H9 (cell line): Measurements from ENCODE around the gene TNNI3. TPM values are rescaled to one million over a fixed set of nuclear protein-coding genes. Genes with fewer than 3 reads are reported as not detected.
A peak's percentile ranks its signal among the peaks of the same experiment; 100 is the strongest.

ENCODE experiments used
- DNase-seq: peaks from one replicate; pipeline ENCODE4 v3.0.0-alpha.2; 2017
- H2AFZ ChIP-seq: one replicate; pipeline ENCODE4 v1.6.1; 2013; ENCODE audit warnings: mild to moderate bottlenecking, low read length, control low read depth, moderate library complexity
- H2AK5ac ChIP-seq: 2 replicates; pipeline ENCODE4 v1.6.1; 2013; ENCODE audit warnings: low read length, control low read depth, mixed read lengths; ENCODE audit not compliant: insufficient read length
- H2BK120ac ChIP-seq: one replicate; pipeline ENCODE4 v1.6.1; 2013; ENCODE audit warnings: low read depth, mild to moderate bottlenecking, low read length, control low read depth, inconsistent platforms; ENCODE audit not compliant: poor library complexity, severe bottlenecking
- H2BK12ac ChIP-seq: 2 replicates; pipeline ENCODE4 v1.6.1; 2013; ENCODE audit warnings: low read length, control low read depth, mixed read lengths, low read depth; ENCODE audit not compliant: insufficient read length
- H2BK15ac ChIP-seq: 2 replicates; pipeline ENCODE4 v1.6.1; 2013; ENCODE audit warnings: low read depth, low read length, control low read depth
- H2BK20ac ChIP-seq: one replicate; pipeline ENCODE4 v1.6.1; 2013; ENCODE audit warnings: low read depth, mild to moderate bottlenecking, low read length, control low read depth, inconsistent platforms; ENCODE audit not compliant: poor library complexity, severe bottlenecking
- H2BK5ac ChIP-seq: 2 replicates; pipeline ENCODE4 v1.6.1; 2013; ENCODE audit warnings: low read length, control low read depth, mixed read lengths; ENCODE audit not compliant: insufficient read length
- H3K14ac ChIP-seq: 2 replicates; pipeline ENCODE4 v1.6.1; 2013; ENCODE audit warnings: low read length, control low read depth; ENCODE audit not compliant: insufficient read depth
- H3K18ac ChIP-seq: 2 replicates; pipeline ENCODE4 v1.6.1; 2013; ENCODE audit warnings: low read depth, mild to moderate bottlenecking, mixed read lengths, low read length, control low read depth; ENCODE audit not compliant: insufficient read length
- H3K23ac ChIP-seq: 2 replicates; pipeline ENCODE4 v1.6.1; 2013; ENCODE audit warnings: low read length, control low read depth, mixed read lengths, low read depth; ENCODE audit not compliant: insufficient read length
- H3K23me2 ChIP-seq: 2 replicates; pipeline ENCODE4 v1.6.1; 2013; ENCODE audit warnings: low read depth, mild to moderate bottlenecking, mixed read lengths, low read length, control low read depth; ENCODE audit not compliant: insufficient read length, poor library complexity, severe bottlenecking
- H3K27ac ChIP-seq: 2 replicates; pipeline ENCODE4 v1.5.1; 2013; ENCODE audit warnings: low read length, control low read depth, mixed read lengths, low read depth; ENCODE audit not compliant: insufficient read length
- H3K27me3 ChIP-seq: 2 replicates; pipeline ENCODE4 v1.6.1; 2013; ENCODE audit warnings: low read length, control low read depth, inconsistent platforms; ENCODE audit not compliant: insufficient read depth
- H3K4ac ChIP-seq: 2 replicates; pipeline ENCODE4 v1.6.1; 2013; ENCODE audit warnings: low read depth, mild to moderate bottlenecking, control low read depth, inconsistent platforms, low read length, moderate library complexity
- H3K4me1 ChIP-seq: 2 replicates; pipeline ENCODE4 v1.6.1; 2013; ENCODE audit warnings: low read length, control low read depth, inconsistent platforms; ENCODE audit not compliant: insufficient read depth
- H3K4me2 ChIP-seq: 2 replicates; pipeline ENCODE4 v1.6.1; 2013; ENCODE audit warnings: low read length, control low read depth, mixed read lengths; ENCODE audit not compliant: insufficient read length, insufficient read depth
- H3K56ac ChIP-seq: 2 replicates; pipeline ENCODE4 v1.6.1; 2013; ENCODE audit warnings: low read depth, mild to moderate bottlenecking, mixed read lengths, low read length, control low read depth; ENCODE audit not compliant: insufficient read length
- H3K79me1 ChIP-seq: 2 replicates; pipeline ENCODE4 v1.6.1; 2013; ENCODE audit warnings: low read depth, mild to moderate bottlenecking, moderate library complexity, low read length, control low read depth, inconsistent platforms; ENCODE audit not compliant: insufficient read depth, poor library complexity, severe bottlenecking
- H3K79me2 ChIP-seq: 2 replicates; pipeline ENCODE4 v1.6.1; 2013; ENCODE audit warnings: low read length, control low read depth, inconsistent platforms; ENCODE audit not compliant: insufficient read depth
- H3K9ac ChIP-seq: 2 replicates; pipeline ENCODE4 v1.6.1; 2013; ENCODE audit warnings: low read length, control low read depth, mixed read lengths; ENCODE audit not compliant: insufficient read length; ENCODE audit errors: extremely low read depth
- H3K9me3 ChIP-seq: one replicate; pipeline ENCODE4 v1.6.1; 2013; ENCODE audit warnings: low read depth, low read length, inconsistent platforms; ENCODE audit not compliant: control insufficient read depth
- H3T11ph ChIP-seq: one replicate; pipeline ENCODE4 v1.6.1; 2013; ENCODE audit warnings: mild to moderate bottlenecking, low read length, control low read depth, inconsistent platforms
- H4K20me1 ChIP-seq: one replicate; pipeline ENCODE4 v1.6.1; 2013; ENCODE audit not compliant: control insufficient read depth, insufficient read length, insufficient read depth
- H4K5ac ChIP-seq: 2 replicates; pipeline ENCODE4 v1.6.1; 2013; ENCODE audit warnings: low read depth, mild to moderate bottlenecking, mixed read lengths, low read length, control low read depth; ENCODE audit not compliant: insufficient read length
- H4K8ac ChIP-seq: replicated peaks from 2 replicates; pipeline ENCODE4 v1.6.1; 2013; ENCODE audit warnings: low read length, control low read depth, mixed read lengths, low read depth; ENCODE audit not compliant: insufficient read length
- H4K91ac ChIP-seq: 2 replicates; pipeline ENCODE4 v1.6.1; 2013; ENCODE audit warnings: low read depth, mild to moderate bottlenecking, moderate library complexity, mixed read lengths, low read length, control low read depth; ENCODE audit not compliant: insufficient read length
- H3K27ac Mint-ChIP-seq, 3 experiments: 2 replicates in 2 of 3; 3 replicates in 1 of 3; pipeline ENCODE4 v1.8.0; 2020 to 2021; ENCODE audit warnings: mixed read lengths in 3 of 3, mild to moderate bottlenecking in 1 of 3, moderate library complexity in 1 of 3
- H3K27me3 Mint-ChIP-seq: 2 replicates; pipeline ENCODE4 v1.8.0; 2021; ENCODE audit warnings: low read depth, mild to moderate bottlenecking, moderate library complexity, mixed read lengths
- H3K36me3 Mint-ChIP-seq, 3 experiments: 2 replicates in 2 of 3; 3 replicates in 1 of 3; pipeline ENCODE4 v1.8.0; 2020 to 2021; ENCODE audit warnings: low read depth in 3 of 3, mixed read lengths in 3 of 3; ENCODE audit not compliant: insufficient read depth in 1 of 3
- H3K4me1 Mint-ChIP-seq, 2 experiments: 2 replicates each; pipeline ENCODE4 v1.8.0; 2020; ENCODE audit warnings: mixed read lengths in 2 of 2
- H3K4me3 Mint-ChIP-seq, 2 experiments: 2 replicates in 1 of 2; 3 replicates in 1 of 2; pipeline ENCODE4 v1.8.0; 2020 to 2021; ENCODE audit warnings: mild to moderate bottlenecking in 2 of 2, mixed read lengths in 2 of 2, moderate library complexity in 1 of 2
- H3K9me3 Mint-ChIP-seq, 2 experiments: 2 replicates in 1 of 2; 3 replicates in 1 of 2; pipeline ENCODE4 v1.8.0; 2020; ENCODE audit warnings: mild to moderate bottlenecking in 2 of 2, mixed read lengths in 2 of 2, moderate library complexity in 1 of 2
- WGBS: extraction: QIAGEN DNeasy Blood & Tissue Kit; methylation state at CpG from one replicate; pipeline ENCODE4 v1.1.7; 2013; ENCODE audit warnings: missing lambda C conversion rate, low lambda C conversion rate, mixed read lengths; ENCODE audit not compliant: insufficient read length; ENCODE audit errors: extremely low coverage; 5-methylcytosine and 5-hydroxymethylcytosine counted together
- long read RNA-seq: library from polyadenylated mRNA; unstranded; transcript quantifications from one replicate; pipeline ENCODE4 v2.0.0, GENCODE V29; 2020
- total RNA-seq: library from RNA; stranded (reverse); gene quantifications from 2 replicates; pipeline ENCODE4 v1.2.1, GENCODE V29; 2021
- TF ChIP-seq, protein P1 (sequence below): fragments of 200-600 bp; sonication (generic); conservative IDR thresholded peaks from 3 replicates; pipeline ENCODE4 v1.8.0; 2021; ENCODE audit warnings: antibody characterized with exemption, mild to moderate bottlenecking

TNNI3 gene
- total RNA-seq, result 36.9 and 41.0 TPM in 2 replicates
- long read RNA-seq, transcript TNNI3-207 (5 exons, 669 nt), result major isoform, 16 of 21 reads
- long read RNA-seq, partial matches to known transcripts, result 0 of 21 reads
- long read RNA-seq, other reads (novel, unspliced or antisense), result 1 of 21 reads

DNA sequence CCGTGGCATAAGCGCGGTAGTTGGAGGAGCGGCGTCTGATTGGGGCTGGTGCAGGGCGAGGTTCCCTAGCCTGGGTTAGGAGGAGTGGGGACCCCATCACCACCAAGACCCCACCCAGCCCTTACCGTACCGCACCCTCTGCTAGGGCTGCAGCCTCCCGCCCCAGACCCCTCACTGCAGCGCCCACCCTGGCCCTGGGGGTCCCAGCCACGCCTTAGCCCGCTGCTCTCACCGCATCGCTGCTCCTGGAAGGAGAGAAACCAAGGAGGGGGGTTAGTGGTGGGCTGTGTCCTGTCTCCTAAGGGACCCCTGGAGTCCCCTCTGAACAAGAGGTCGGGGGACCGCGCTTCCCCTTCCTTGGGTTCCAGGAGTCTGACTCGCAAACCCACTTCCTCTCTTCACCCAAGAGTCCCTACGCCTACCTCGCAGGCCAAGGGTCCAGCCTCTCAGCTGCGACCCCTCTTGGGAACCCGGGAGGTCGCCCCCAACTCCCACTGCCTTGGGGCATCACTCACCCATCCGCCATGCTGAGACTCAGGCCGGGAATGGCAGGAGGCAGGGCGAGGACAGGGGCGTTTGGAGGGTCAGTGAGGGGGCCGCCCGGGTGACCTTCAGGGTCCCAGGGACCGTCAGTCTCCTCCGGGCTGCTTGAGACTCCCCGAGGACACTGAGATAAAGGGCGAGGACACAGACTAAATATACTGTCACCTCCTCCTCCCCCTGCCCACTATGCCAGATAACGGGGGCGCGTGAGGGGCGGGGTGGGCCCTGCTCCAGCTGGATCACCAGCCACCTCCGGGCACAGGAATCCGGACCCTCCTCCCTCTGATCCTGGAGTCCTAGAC, at the start of gene TNNI3:
Gene TNNI3, minus strand, starts transcription at position 669 of the 845 bp plus-strand sequence. Its CDS starts 143 bp downstream, at position 526.
- no peak within 1 kb of the TSS for H3K18ac ChIP-seq
- no CpG with 5 or more reads among the region's 39 CpGs for WGBS
- DNase-seq, result no peak
- Mint-ChIP-seq H3K27ac (peak within 1 kb of the TSS; percentile 93 to 94 (median 94); a peak in 6 of 7 replicates), H3K4me3 (peak within 1 kb of the TSS; percentile 81 to 95), H3K4me1 (peaks cover 18 to 27% of the 10 kb centered on the region in 2 experiments), H3K9me3 (no peaks in the 10 kb centered on the region), H3K36me3 (peaks cover 14 to 23% (median 19%) of the 10 kb centered on the region in 3 experiments), H3K27me3 (peaks cover 23% of the 10 kb centered on the region)
- no peak within 1 kb of the TSS for H4K91ac ChIP-seq
- no peak within 1 kb of the TSS for H2BK12ac ChIP-seq
- no peak within 1 kb of the TSS for H3K23ac ChIP-seq
- H3K27ac ChIP-seq, result no peak within 1 kb of the TSS
- no peak within 1 kb of the TSS for H3K9ac ChIP-seq
- no peak within 1 kb of the TSS for H2AK5ac ChIP-seq
- H2BK20ac ChIP-seq, result no peak within 1 kb of the TSS
- no peak within 1 kb of the TSS for H3T11ph ChIP-seq
- H4K20me1 ChIP-seq, result no peaks in the 10 kb centered on the region
- H3K27me3 ChIP-seq, result no peaks in the 10 kb centered on the region; the same call in 1 of the 2 replicates
- no peak within 1 kb of the TSS for H3K56ac ChIP-seq
- H4K8ac ChIP-seq, result no peak within 1 kb of the TSS
- no peak within 1 kb of the TSS for H2BK15ac ChIP-seq
- no peaks in the 10 kb centered on the region; the same call in 1 of the 2 replicates for H3K4me1 ChIP-seq
- H2BK120ac ChIP-seq, result no peak within 1 kb of the TSS
- no peaks in the 10 kb centered on the region for H3K79me1 ChIP-seq
- H3K79me2 ChIP-seq, result no peaks in the 10 kb centered on the region
- no peak within 1 kb of the TSS for H4K5ac ChIP-seq
- peak within 1 kb of the TSS; percentile 89 for H3K4me2 ChIP-seq
- H2BK5ac ChIP-seq, result no peak within 1 kb of the TSS
- no peak within 1 kb of the TSS for H3K4ac ChIP-seq
- no peak within 1 kb of the TSS for H2AFZ ChIP-seq
- H3K14ac ChIP-seq, result no peak within 1 kb of the TSS
- H3K9me3 ChIP-seq, result no peaks in the 10 kb centered on the region
- peaks cover 13% of the 10 kb centered on the region for H3K23me2 ChIP-seq
- TF ChIP-seq, protein P1, sequence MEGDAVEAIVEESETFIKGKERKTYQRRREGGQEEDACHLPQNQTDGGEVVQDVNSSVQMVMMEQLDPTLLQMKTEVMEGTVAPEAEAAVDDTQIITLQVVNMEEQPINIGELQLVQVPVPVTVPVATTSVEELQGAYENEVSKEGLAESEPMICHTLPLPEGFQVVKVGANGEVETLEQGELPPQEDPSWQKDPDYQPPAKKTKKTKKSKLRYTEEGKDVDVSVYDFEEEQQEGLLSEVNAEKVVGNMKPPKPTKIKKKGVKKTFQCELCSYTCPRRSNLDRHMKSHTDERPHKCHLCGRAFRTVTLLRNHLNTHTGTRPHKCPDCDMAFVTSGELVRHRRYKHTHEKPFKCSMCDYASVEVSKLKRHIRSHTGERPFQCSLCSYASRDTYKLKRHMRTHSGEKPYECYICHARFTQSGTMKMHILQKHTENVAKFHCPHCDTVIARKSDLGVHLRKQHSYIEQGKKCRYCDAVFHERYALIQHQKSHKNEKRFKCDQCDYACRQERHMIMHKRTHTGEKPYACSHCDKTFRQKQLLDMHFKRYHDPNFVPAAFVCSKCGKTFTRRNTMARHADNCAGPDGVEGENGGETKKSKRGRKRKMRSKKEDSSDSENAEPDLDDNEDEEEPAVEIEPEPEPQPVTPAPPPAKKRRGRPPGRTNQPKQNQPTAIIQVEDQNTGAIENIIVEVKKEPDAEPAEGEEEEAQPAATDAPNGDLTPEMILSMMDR, result no peak
